HepG2 (cell line): ENCODE data around the gene TSPAN18. TPM values are rescaled to one million over a fixed set of nuclear protein-coding genes. Genes with fewer than 3 reads are reported as not detected.

Experiments
- ATAC-seq: fragments of 200-7000 bp; cut with Tn5 transposase; 3 replicates; pipeline ENCODE4 v1.9.1; 2020; ENCODE audit warnings: mild to moderate bottlenecking, moderate library complexity
- BruUV-seq: library from RNA; stranded (reverse); fragments of 400-500 nt; replicated peaks from 2 replicates; lab custom pipeline; 2021; lab: Mats Ljungman, UMichigan
- CTCF ChIA-PET: fragments of 300-600 bp; formaldehyde crosslinking; extraction: SDS; loops from one replicate; lab custom pipeline; 2021; ENCODE audit warnings: low total read pairs, inconsistent platforms, low intra/inter-chr PET ratio; lab: Yijun Ruan, JAX
- POLR2A ChIA-PET: fragments of 350-600 bp; sonication (Branson Sonifier 250); formaldehyde crosslinking; loops from one replicate; lab custom pipeline; 2020; ENCODE audit warnings: antibody characterized with exemption, inconsistent platforms; lab: Yijun Ruan, JAX
- DNase-seq: peaks from one replicate; pipeline ENCODE4 v3.0.0-alpha.2; 2015; ENCODE audit warnings: low spot score
- FAIRE-seq: peaks from 3 replicates; lab custom pipeline; 2011; peaks lifted over from hg19 to GRCh38; lab: Jason Lieb, UNC
- H2AFZ ChIP-seq: one replicate; pipeline ENCODE4 v1.6.1; 2011; ENCODE audit warnings: low read length, inconsistent platforms
- H3K27ac ChIP-seq: fragments of 300-600 bp; 3 replicates; pipeline ENCODE4 v1.8.0; 2011; ENCODE audit warnings: mixed run types, mild to moderate bottlenecking, mixed read lengths, low read length, inconsistent platforms; ENCODE audit not compliant: insufficient read depth; ENCODE audit errors: extremely low read length
- H3K27me3 ChIP-seq, 2 experiments: fragments of 200-600 bp in 1 of 2; 2 replicates in 1 of 2; 3 replicates in 1 of 2; pipeline versions ENCODE4 v1.6.0 to v1.8.0; 2011; ENCODE audit warnings: low read length in 2 of 2, mild to moderate bottlenecking in 2 of 2, moderate library complexity in 2 of 2, inconsistent platforms in 1 of 2; ENCODE audit not compliant: insufficient read depth in 2 of 2, control insufficient read depth in 1 of 2
- H3K36me3 ChIP-seq, 2 experiments: fragments of 200-600 bp in 1 of 2; replicated peaks in 1 of 2; 2 replicates in 1 of 2; 3 replicates in 1 of 2; pipeline versions ENCODE4 v1.5.1 to v1.8.0; 2011; ENCODE audit warnings: low read length in 2 of 2, inconsistent platforms in 1 of 2; ENCODE audit not compliant: insufficient read depth in 2 of 2, control insufficient read depth in 1 of 2
- H3K4me1 ChIP-seq: 2 replicates; pipeline ENCODE4 v1.5.1; 2012; ENCODE audit warnings: low read length, inconsistent platforms; ENCODE audit not compliant: insufficient read depth
- H3K4me2 ChIP-seq: 2 replicates; pipeline ENCODE4 v1.6.0; 2011; ENCODE audit warnings: low read depth, low read length, inconsistent platforms
- H3K4me3 ChIP-seq, 3 experiments: fragments of 200-600 bp in 1 of 3; sonication (generic), shearing (Covaris generic) in 1 of 3; replicated peaks in 1 of 3; 2 replicates each; pipeline ENCODE4 v1.5.1; 2011 to 2016; ENCODE audit warnings: low read length in 3 of 3, inconsistent platforms in 2 of 3, low read depth in 2 of 3, mild to moderate bottlenecking in 2 of 3, control low read depth in 1 of 3, mixed read lengths in 1 of 3; ENCODE audit not compliant: insufficient read depth in 1 of 3
- H3K79me2 ChIP-seq: one replicate; pipeline ENCODE4 v1.6.1; 2011; ENCODE audit warnings: low read length, inconsistent platforms; ENCODE audit not compliant: insufficient read depth
- H3K9ac ChIP-seq: 2 replicates; pipeline ENCODE4 v1.6.0; 2011; ENCODE audit warnings: mild to moderate bottlenecking, low read depth, low read length, inconsistent platforms; ENCODE audit not compliant: insufficient read depth
- H3K9me3 ChIP-seq: 2 replicates; pipeline ENCODE4 v1.5.1; 2012; ENCODE audit warnings: mild to moderate bottlenecking, low read length
- H4K20me1 ChIP-seq: 2 replicates; pipeline ENCODE4 v1.6.0; 2011; ENCODE audit warnings: inconsistent platforms, mild to moderate bottlenecking, low read length, moderate library complexity; ENCODE audit not compliant: insufficient read depth
- MEF2D ChIP-seq: sonication (generic); formaldehyde crosslinking; IDR thresholded peaks from 2 replicates; pipeline ENCODE4 v1.5.1; 2020; ENCODE audit warnings: mild to moderate bottlenecking, missing genetic modification reagents
- NFKBIZ ChIP-seq: IDR thresholded peaks from 2 replicates; pipeline ENCODE4 v1.6.1; 2018; ENCODE audit warnings: missing genetic modification reagents, missing compliant biosample characterization
- SALL2 ChIP-seq: sonication (generic); formaldehyde crosslinking; IDR thresholded peaks from 2 replicates; pipeline ENCODE4 v1.8.1; 2023; ENCODE audit warnings: mild to moderate bottlenecking, missing genetic modification reagents, inconsistent platforms
- ZBTB21 ChIP-seq: sonication (generic); formaldehyde crosslinking; IDR thresholded peaks from 2 replicates; pipeline ENCODE4 v1.4.0; 2020; ENCODE audit warnings: missing genetic modification reagents
- ZC3H13 ChIP-seq: sonication (generic); formaldehyde crosslinking; IDR thresholded peaks from 2 replicates; pipeline ENCODE4 v1.8.1; 2023; ENCODE audit warnings: mild to moderate bottlenecking, missing genetic modification reagents, moderate library complexity
- ZNF264 ChIP-seq: sonication (generic); formaldehyde crosslinking; IDR thresholded peaks from 2 replicates; pipeline ENCODE4 v1.4.0; 2020; ENCODE audit warnings: missing genetic modification reagents
- ZNF333 ChIP-seq: sonication (generic); formaldehyde crosslinking; IDR thresholded peaks from 2 replicates; pipeline ENCODE4 v1.4.0; 2020; ENCODE audit warnings: mild to moderate bottlenecking, missing genetic modification reagents, borderline replicate concordance
- ZNF383 ChIP-seq: sonication (generic); formaldehyde crosslinking; IDR thresholded peaks from 2 replicates; pipeline ENCODE4 v1.4.0; 2020; ENCODE audit warnings: missing genetic modification reagents, mild to moderate bottlenecking, borderline replicate concordance
- ZSCAN22 ChIP-seq: sonication (generic); formaldehyde crosslinking; IDR thresholded peaks from 2 replicates; pipeline ENCODE4 v1.4.0; 2020; ENCODE audit warnings: mild to moderate bottlenecking, missing genetic modification reagents
- WGBS: methylation state at CpG from one replicate; pipeline ENCODE4 v1.1.6; 2017; ENCODE audit warnings: low lambda C conversion rate; 5-methylcytosine and 5-hydroxymethylcytosine counted together
- in situ Hi-C: cut with HindIII; loops from 2 replicates; pipeline ENCODE4 v1.10.0; 2017; ENCODE audit warnings: low pct_unique_long_range_greater_than_20kb; ENCODE audit not compliant: extremely low pct_ligation_motif_present
- intact Hi-C: fragments of 100-400 bp; cut with micrococcal nuclease; formaldehyde crosslinking; loops from one replicate; pipeline ENCODE4 v1.10.0; 2022; ENCODE audit not compliant: unreplicated experiment
- polyA plus RNA-seq, 8 experiments: library from polyadenylated mRNA; depleted of rRNA in 3 of 8; stranded (reverse) in 7 of 8; unstranded in 1 of 8; fragments of >200 nt; fragmentation: Illumina TruSeq in 4 of 8; extraction: Trizol in 4 of 8; gene quantifications; 2 replicates each; pipeline versions ENCODE4 v1.2.1 to v1.2.3, GENCODE V29; 2011 to 2016; ENCODE audit warnings: low read depth in 4 of 8, missing spikeins in 1 of 8, mixed read lengths in 1 of 8; ENCODE audit not compliant: insufficient read depth in 1 of 8
- total RNA-seq, 5 experiments: library from RNA; depleted of rRNA; stranded (reverse); fragments of >200 nt; fragmentation: Illumina TruSeq; extraction: Trizol; gene quantifications; 2 replicates each; pipeline ENCODE4 v1.2.3, GENCODE V29; 2016; ENCODE audit warnings: low read depth in 1 of 5
- TF ChIP-seq, protein P1 (sequence below): sonication (generic); formaldehyde crosslinking; IDR thresholded peaks from 2 replicates; pipeline ENCODE4 v1.8.0; 2022; ENCODE audit warnings: mild to moderate bottlenecking, missing genetic modification reagents, borderline replicate concordance
- TF ChIP-seq, protein P2 (sequence below): sonication (generic); formaldehyde crosslinking; IDR thresholded peaks from 2 replicates; pipeline ENCODE4 v1.5.0; 2020; ENCODE audit warnings: missing genetic modification reagents

TSPAN18 gene
- total and polyA plus RNA-seq, 2 of the 13 experiments (the other 11 are each of a cell fraction or from before 2014, with no cell fraction given), result not detected

DNA sequence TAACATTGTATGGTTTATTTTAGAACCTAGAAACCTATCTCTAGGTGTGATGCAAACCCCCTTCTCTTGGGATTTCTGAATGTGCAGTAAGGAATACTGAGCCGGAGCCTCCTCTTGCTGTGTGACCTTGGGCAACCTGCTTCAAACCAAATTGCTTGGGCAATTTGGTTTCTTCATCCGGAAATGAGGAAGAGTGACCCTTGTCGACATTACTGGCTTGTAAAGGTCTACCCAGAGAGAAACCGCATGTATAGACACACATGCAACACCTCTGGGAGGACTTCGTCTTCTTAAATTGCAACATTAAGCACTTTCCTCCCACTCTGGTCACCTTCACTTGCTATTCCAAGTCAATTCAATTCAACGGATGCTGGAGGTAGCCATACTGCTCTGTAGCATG is 243.5 kb downstream of the TSPAN18 start:
- Histone ChIP-seq H4K20me1 (no peaks in the 10 kb centered on the region), H3K4me2 (no peak overlapping the region), H3K4me1 (no peaks in the 10 kb centered on the region), H3K9ac (no peak overlapping the region), H3K79me2 (no peaks in the 10 kb centered on the region), H3K36me3 (no peaks in the 10 kb centered on the region), H3K27me3 (peaks cover 0 to 20% of the 10 kb centered on the region in 2 experiments; a peak in 3 of 5 replicates), H3K4me3 (no peak overlapping the region), H2AFZ (no peak overlapping the region), H3K27ac (no peak overlapping the region), H3K9me3 (no peaks in the 10 kb centered on the region)
- in situ Hi-C loops (no loop called here), intact Hi-C loops (no loop called here)
- no peak for ATAC-seq
- ChIA-PET CTCF (no interaction called here), POLR2A (no interaction called here)
- no TSS peak for BruUV-seq
- WGBS, result 44% methylated on average over 6 of the region's 6 CpGs
- TF ChIP-seq MEF2D (CRISPR knock-in tag) (no peak), SALL2 (CRISPR knock-in tag) (no peak), NFKBIZ (no peak), ZSCAN22 (CRISPR knock-in tag) (no peak), ZNF264 (no peak), ZC3H13 (CRISPR knock-in tag) (no peak), ZBTB21 (CRISPR knock-in tag) (no peak), ZNF383 (CRISPR knock-in tag) (no peak), ZNF333 (CRISPR knock-in tag) (no peak)
- TF ChIP-seq, protein P1, sequence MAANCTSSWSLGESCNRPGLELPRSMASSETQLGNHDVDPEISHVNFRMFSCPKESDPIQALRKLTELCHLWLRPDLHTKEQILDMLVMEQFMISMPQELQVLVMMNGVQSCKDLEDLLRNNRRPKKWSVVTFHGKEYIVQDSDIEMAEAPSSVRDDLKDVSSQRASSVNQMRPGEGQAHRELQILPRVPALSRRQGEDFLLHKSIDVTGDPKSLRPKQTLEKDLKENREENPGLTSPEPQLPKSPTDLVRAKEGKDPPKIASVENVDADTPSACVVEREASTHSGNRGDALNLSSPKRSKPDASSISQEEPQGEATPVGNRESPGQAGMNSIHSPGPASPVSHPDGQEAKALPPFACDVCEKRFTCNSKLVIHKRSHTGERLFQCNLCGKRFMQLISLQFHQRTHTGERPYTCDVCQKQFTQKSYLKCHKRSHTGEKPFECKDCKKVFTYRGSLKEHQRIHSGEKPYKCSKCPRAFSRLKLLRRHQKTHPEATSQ (CRISPR knock-in tag), result no peak
- TF ChIP-seq, protein P2, sequence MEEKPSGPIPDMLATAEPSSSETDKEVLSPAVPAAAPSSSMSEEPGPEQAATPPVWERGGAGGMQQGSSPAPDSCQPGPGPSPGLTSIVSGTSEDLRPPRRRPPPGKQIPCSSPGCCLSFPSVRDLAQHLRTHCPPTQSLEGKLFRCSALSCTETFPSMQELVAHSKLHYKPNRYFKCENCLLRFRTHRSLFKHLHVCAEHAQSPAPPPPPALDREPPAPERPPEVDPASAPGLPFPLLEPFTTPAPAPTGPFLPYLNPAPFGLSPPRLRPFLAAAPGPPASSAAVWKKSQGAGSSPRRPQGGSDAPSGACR (CRISPR knock-in tag), result no peak
- no peak for FAIRE-seq
- DNase-seq, result no peak
